HEK293 (cell line): ENCODE results near the gene ST6GALNAC1.

ENCODE experiments used
- CTCF ChIA-PET: fragments of 350-600 bp; formaldehyde crosslinking; extraction: SDS; loops from one replicate; lab custom pipeline; 2021; ENCODE audit warnings: antibody characterized with exemption; lab: Yijun Ruan, JAX
- POLR2A ChIA-PET: fragments of 300-600 bp; formaldehyde crosslinking; extraction: SDS; loops from one replicate; lab custom pipeline; 2020; ENCODE audit warnings: antibody characterized with exemption, inconsistent platforms; lab: Yijun Ruan, JAX
- H3K27ac ChIP-seq: fragments of 200-500 bp; sonication (Bioruptor generic); 2 replicates; pipeline ENCODE4 v1.5.1; 2014; ENCODE audit warnings: low read depth, low read length, control low read depth, inconsistent platforms; ENCODE audit errors: extremely low read depth
- H3K36me3 ChIP-seq, 2 experiments: fragments of 200-500 bp in 1 of 2; sonication (Bioruptor generic) in 1 of 2; 1 replicate in 1 of 2; 2 replicates in 1 of 2; pipeline ENCODE4 v1.5.1; 2014 to 2017; ENCODE audit warnings: inconsistent platforms in 2 of 2, low read length in 2 of 2; ENCODE audit not compliant: control insufficient read depth in 2 of 2, insufficient read depth in 1 of 2
- H3K4me1 ChIP-seq: fragments of 200-500 bp; sonication (Bioruptor generic); 2 replicates; pipeline ENCODE4 v1.5.1; 2014; ENCODE audit warnings: mild to moderate bottlenecking, low read length, inconsistent platforms; ENCODE audit not compliant: control insufficient read depth, insufficient read depth
- H3K4me3 ChIP-seq: 2 replicates; pipeline ENCODE4 v1.5.1; 2011; ENCODE audit warnings: low read depth, mild to moderate bottlenecking, control low read depth, low read length, moderate library complexity
- H3K9me3 ChIP-seq: fragments of 200-500 bp; sonication (Bioruptor generic); 2 replicates; pipeline ENCODE4 v1.5.1; 2014; ENCODE audit warnings: low read depth, low read length, inconsistent platforms; ENCODE audit not compliant: control insufficient read depth, insufficient read depth
- GLI2 ChIP-seq: fragments of 450-650 bp; formaldehyde crosslinking; IDR thresholded peaks from 2 replicates; pipeline ENCODE4; 2017; ENCODE audit warnings: missing biosample characterization, missing genetic modification characterization, low read depth, borderline replicate concordance
- MZF1 ChIP-seq: fragments of 450-650 bp; formaldehyde crosslinking; IDR thresholded peaks from 2 replicates; pipeline ENCODE4 v1.5.1; 2017; ENCODE audit warnings: missing biosample characterization, missing genetic modification characterization, borderline replicate concordance
- OSR2 ChIP-seq: fragments of 450-650 bp; formaldehyde crosslinking; IDR thresholded peaks from 2 replicates; pipeline ENCODE4 v1.5.1; 2016; ENCODE audit warnings: missing biosample characterization, missing genetic modification characterization
- SP3 ChIP-seq: fragments of 450-650 bp; formaldehyde crosslinking; IDR thresholded peaks from 2 replicates; pipeline ENCODE4 v1.5.1; 2016; ENCODE audit warnings: missing biosample characterization, missing genetic modification characterization
- TRIM28 ChIP-seq: IDR thresholded peaks from 2 replicates; pipeline ENCODE4 v1.6.1; 2011; ENCODE audit warnings: low read length, control low read depth, borderline replicate concordance
- TSHZ1 ChIP-seq: fragments of 450-650 bp; formaldehyde crosslinking; IDR thresholded peaks from 2 replicates; pipeline ENCODE4 v1.5.1; 2016; ENCODE audit warnings: missing biosample characterization, missing genetic modification characterization, borderline replicate concordance
- ZNF155 ChIP-seq: fragments of 450-650 bp; formaldehyde crosslinking; IDR thresholded peaks from 2 replicates; pipeline ENCODE4 v1.5.1; 2016; ENCODE audit warnings: missing biosample characterization, missing genetic modification characterization
- ZNF391 ChIP-seq: fragments of 450-650 bp; formaldehyde crosslinking; IDR thresholded peaks from 2 replicates; pipeline ENCODE4 v1.5.1; 2016; ENCODE audit warnings: low read depth, missing biosample characterization, missing genetic modification characterization, borderline replicate concordance
- ZNF501 ChIP-seq: fragments of 450-650 bp; formaldehyde crosslinking; IDR thresholded peaks from 2 replicates; pipeline ENCODE4 v1.5.1; 2016; ENCODE audit warnings: missing biosample characterization, missing genetic modification characterization
- ZNF549 ChIP-seq: fragments of 450-650 bp; IDR thresholded peaks from 2 replicates; pipeline ENCODE4 v1.5.1; 2018; ENCODE audit warnings: missing biosample characterization, missing genetic modification characterization, mild to moderate bottlenecking, inconsistent platforms, moderate library complexity
- ZNF561 ChIP-seq: fragments of 450-650 bp; IDR thresholded peaks from 2 replicates; pipeline ENCODE4 v1.5.1; 2018; ENCODE audit warnings: missing biosample characterization, missing genetic modification characterization, borderline replicate concordance
- ZNF600 ChIP-seq: fragments of 450-650 bp; formaldehyde crosslinking; IDR thresholded peaks from 2 replicates; pipeline ENCODE4 v1.5.1; 2016; ENCODE audit warnings: missing biosample characterization, missing genetic modification characterization
- ZNF639 ChIP-seq: fragments of 450-650 bp; formaldehyde crosslinking; IDR thresholded peaks from 2 replicates; pipeline ENCODE4 v1.5.1; 2016; ENCODE audit warnings: missing biosample characterization, missing genetic modification characterization
- ZNF664 ChIP-seq: fragments of 450-650 bp; formaldehyde crosslinking; IDR thresholded peaks from 2 replicates; pipeline ENCODE4 v1.5.1; 2016; ENCODE audit warnings: missing biosample characterization, missing genetic modification characterization
- ZNF776 ChIP-seq: fragments of 450-650 bp; formaldehyde crosslinking; IDR thresholded peaks from 2 replicates; pipeline ENCODE4 v1.5.0; 2017; ENCODE audit warnings: missing biosample characterization, missing genetic modification characterization, borderline replicate concordance
- ZSCAN30 ChIP-seq: fragments of 450-650 bp; IDR thresholded peaks from 2 replicates; pipeline ENCODE4 v1.5.1; 2018; ENCODE audit warnings: missing biosample characterization, mild to moderate bottlenecking, missing genetic modification characterization, moderate library complexity
- TF ChIP-seq, protein P1 (sequence below): IDR thresholded peaks from 2 replicates; pipeline ENCODE4 v1.6.1; 2011; ENCODE audit warnings: mild to moderate bottlenecking, low read depth, low read length, borderline replicate concordance
- TF ChIP-seq, protein P2 (sequence below): fragments of 450-650 bp; formaldehyde crosslinking; conservative IDR thresholded peaks from 2 replicates; pipeline ENCODE4 v1.5.1; 2016; ENCODE audit warnings: low read depth, missing biosample characterization, missing genetic modification characterization
- TF ChIP-seq, protein P3 (sequence below): fragments of 450-650 bp; IDR thresholded peaks from 2 replicates; pipeline ENCODE4 v1.5.1; 2018; ENCODE audit warnings: missing biosample characterization, mild to moderate bottlenecking, missing genetic modification characterization

ST6GALNAC1 gene

DNA sequence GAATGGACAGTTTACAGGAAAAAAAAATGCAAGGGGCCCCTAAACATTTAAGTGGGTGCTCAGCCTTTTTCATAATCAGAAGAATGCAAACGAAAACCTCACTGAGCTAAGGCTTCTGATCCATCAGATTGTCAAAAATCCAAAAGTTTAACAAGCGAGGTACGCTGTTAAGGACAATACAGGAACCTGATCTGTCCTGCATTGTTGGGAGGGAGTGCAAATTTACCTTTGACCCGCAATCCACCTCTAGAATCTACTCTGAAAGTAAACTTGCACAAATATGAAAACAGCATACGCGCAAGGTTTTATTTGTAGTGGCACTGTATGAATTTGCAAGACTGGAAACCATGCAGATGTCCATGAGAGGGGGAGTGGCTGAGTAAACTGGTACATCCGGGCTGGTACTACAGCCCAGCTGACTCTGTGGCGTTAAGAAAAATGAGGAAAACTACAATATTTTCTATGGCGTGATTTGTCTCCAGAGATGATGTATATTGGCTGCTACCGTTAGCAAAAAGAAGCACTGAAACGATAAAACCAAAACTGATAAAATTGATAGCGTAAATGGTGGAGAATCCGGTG, 28.8 kb upstream of the ST6GALNAC1 start:
- CTCF ChIA-PET = interaction anchor here (0.6 to 2.7 kb wide), 9 partner anchors 9 to 429 kb away, joined by 3 to 28 read pairs (median 4); no protein-coding TSS in a partner anchor

GRCh38 chr17:76671912-76672262, 28.3 kb upstream of the ST6GALNAC1 start:
- H3K27ac ChIP-seq = peak overlapping the region; percentile 69
- H3K36me3 ChIP-seq = peaks cover 0 to 8% of the 10 kb centered on the region in 2 experiments; a peak in 2 of 3 replicates
- CTCF ChIA-PET = interaction anchor here (0.6 to 2.7 kb wide), 10 partner anchors 9 to 429 kb away, joined by 3 to 28 read pairs (median 4); no protein-coding TSS in a partner anchor
- no peaks in the 10 kb centered on the region for H3K9me3 ChIP-seq
- peak overlapping the region; percentile 71 for H3K4me3 ChIP-seq
- POLR2A ChIA-PET = interaction anchor here (0.5 to 2.4 kb wide), 23 partner anchors 9 to 130 kb away, joined by 3 to 16 read pairs (median 7); partner anchors contain the start of genes JMJD6, METTL23, MFSD11 and MXRA7
- peaks cover 36% of the 10 kb centered on the region for H3K4me1 ChIP-seq
- no peak for TF ChIP-seq ZNF549 (tag by site-specific recombination)
- no peak for TF ChIP-seq ZSCAN30 (tag by site-specific recombination)
- TF ChIP-seq ZNF664 (tag by site-specific recombination) = peak; percentile 71; the same call in 1 of the 2 replicates
- peak; percentile 24; the same call in 1 of the 2 replicates for TF ChIP-seq SP3 (tag by site-specific recombination)
- TF ChIP-seq, protein P1, sequence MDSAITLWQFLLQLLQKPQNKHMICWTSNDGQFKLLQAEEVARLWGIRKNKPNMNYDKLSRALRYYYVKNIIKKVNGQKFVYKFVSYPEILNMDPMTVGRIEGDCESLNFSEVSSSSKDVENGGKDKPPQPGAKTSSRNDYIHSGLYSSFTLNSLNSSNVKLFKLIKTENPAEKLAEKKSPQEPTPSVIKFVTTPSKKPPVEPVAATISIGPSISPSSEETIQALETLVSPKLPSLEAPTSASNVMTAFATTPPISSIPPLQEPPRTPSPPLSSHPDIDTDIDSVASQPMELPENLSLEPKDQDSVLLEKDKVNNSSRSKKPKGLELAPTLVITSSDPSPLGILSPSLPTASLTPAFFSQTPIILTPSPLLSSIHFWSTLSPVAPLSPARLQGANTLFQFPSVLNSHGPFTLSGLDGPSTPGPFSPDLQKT = no peak; the same call in 1 of the 2 replicates
- TF ChIP-seq OSR2 (tag by site-specific recombination) = peak; percentile 91
- 0 out of 2 replicates have a peak, but pooled peaks have one; percentile 14 for TF ChIP-seq ZNF561 (tag by site-specific recombination)
- TF ChIP-seq, protein P2, sequence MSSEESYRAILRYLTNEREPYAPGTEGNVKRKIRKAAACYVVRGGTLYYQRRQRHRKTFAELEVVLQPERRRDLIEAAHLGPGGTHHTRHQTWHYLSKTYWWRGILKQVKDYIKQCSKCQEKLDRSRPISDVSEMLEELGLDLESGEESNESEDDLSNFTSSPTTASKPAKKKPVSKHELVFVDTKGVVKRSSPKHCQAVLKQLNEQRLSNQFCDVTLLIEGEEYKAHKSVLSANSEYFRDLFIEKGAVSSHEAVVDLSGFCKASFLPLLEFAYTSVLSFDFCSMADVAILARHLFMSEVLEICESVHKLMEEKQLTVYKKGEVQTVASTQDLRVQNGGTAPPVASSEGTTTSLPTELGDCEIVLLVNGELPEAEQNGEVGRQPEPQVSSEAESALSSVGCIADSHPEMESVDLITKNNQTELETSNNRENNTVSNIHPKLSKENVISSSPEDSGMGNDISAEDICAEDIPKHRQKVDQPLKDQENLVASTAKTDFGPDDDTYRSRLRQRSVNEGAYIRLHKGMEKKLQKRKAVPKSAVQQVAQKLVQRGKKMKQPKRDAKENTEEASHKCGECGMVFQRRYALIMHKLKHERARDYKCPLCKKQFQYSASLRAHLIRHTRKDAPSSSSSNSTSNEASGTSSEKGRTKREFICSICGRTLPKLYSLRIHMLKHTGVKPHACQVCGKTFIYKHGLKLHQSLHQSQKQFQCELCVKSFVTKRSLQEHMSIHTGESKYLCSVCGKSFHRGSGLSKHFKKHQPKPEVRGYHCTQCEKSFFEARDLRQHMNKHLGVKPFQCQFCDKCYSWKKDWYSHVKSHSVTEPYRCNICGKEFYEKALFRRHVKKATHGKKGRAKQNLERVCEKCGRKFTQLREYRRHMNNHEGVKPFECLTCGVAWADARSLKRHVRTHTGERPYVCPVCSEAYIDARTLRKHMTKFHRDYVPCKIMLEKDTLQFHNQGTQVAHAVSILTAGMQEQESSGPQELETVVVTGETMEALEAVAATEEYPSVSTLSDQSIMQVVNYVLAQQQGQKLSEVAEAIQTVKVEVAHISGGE (tag by site-specific recombination) = no peak
- TF ChIP-seq GLI2 (tag by site-specific recombination) = no peak
- no peak for TF ChIP-seq ZNF776
- peak; percentile 45; the same call in 1 of the 2 replicates for TF ChIP-seq ZNF639 (tag by site-specific recombination)
- no peak for TF ChIP-seq ZNF391
- 0 out of 2 replicates have a peak, but pooled peaks have one; percentile 48 for TF ChIP-seq TRIM28

More for the DNA sequence above, 28.8 kb upstream of the ST6GALNAC1 start:
- POLR2A ChIA-PET = interaction anchor here (0.5 to 2.4 kb wide), 18 partner anchors 9 to 129 kb away, joined by 3 to 16 read pairs (median 9); partner anchors contain the start of genes JMJD6, METTL23, MXRA7 and ST6GALNAC2
- H3K36me3 ChIP-seq = peaks cover 0 to 9% of the 10 kb centered on the region in 2 experiments; a peak in 2 of 3 replicates
- H3K4me1 ChIP-seq = peaks cover 35% of the 10 kb centered on the region
- TF ChIP-seq ZNF501 (tag by site-specific recombination) = peak; percentile 26; the same call in 1 of the 2 replicates
- peak; percentile 66; the same call in 1 of the 2 replicates for TF ChIP-seq MZF1 (tag by site-specific recombination)
- peak; percentile 31; the same call in 1 of the 2 replicates for TF ChIP-seq ZNF600
- no peak for TF ChIP-seq ZNF155 (tag by site-specific recombination)
- TF ChIP-seq TSHZ1 = no peak
- TF ChIP-seq, protein P3, sequence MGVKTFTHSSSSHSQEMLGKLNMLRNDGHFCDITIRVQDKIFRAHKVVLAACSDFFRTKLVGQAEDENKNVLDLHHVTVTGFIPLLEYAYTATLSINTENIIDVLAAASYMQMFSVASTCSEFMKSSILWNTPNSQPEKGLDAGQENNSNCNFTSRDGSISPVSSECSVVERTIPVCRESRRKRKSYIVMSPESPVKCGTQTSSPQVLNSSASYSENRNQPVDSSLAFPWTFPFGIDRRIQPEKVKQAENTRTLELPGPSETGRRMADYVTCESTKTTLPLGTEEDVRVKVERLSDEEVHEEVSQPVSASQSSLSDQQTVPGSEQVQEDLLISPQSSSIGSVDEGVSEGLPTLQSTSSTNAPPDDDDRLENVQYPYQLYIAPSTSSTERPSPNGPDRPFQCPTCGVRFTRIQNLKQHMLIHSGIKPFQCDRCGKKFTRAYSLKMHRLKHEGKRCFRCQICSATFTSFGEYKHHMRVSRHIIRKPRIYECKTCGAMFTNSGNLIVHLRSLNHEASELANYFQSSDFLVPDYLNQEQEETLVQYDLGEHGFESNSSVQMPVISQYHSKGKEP = 0 out of 2 replicates have a peak, but pooled peaks have one; percentile 14
- H3K4me3 ChIP-seq = peak overlapping the region; percentile 71
- H3K9me3 ChIP-seq = no peaks in the 10 kb centered on the region
- H3K27ac ChIP-seq = peak overlapping the region; percentile 69
